Measurements from ENCODE around the gene ZBTB16. TPM values are rescaled to one million over a fixed set of nuclear protein-coding genes. Genes with fewer than 3 reads are reported as not detected.

Gene ZBTB16
- total and polyA plus RNA-seq, 4 donors, result 8.9 to 140 (median 34.5) TPM

GRCh38 chr11:114138411-114138810 lies 78.9 kb downstream of the ZBTB16 start:
- peaks cover 0 to 10% (median 3%) of the 10 kb centered on the region in 4 donors for H3K36me3 ChIP-seq (ENCODE audit: control insufficient read depth in 4 of 4, insufficient read depth in 3 of 4, low read depth in 1 of 4, low read length in 3 of 4)
- H3K27me3 ChIP-seq (ENCODE audit: control insufficient read depth in 4 of 4, insufficient read depth in 4 of 4, low read length in 3 of 4), result no peaks in the 10 kb centered on the region
- no peak for TF ChIP-seq NR2F2 (IDR thresholded peaks at IDR 0.05)
- TF ChIP-seq ZBTB33 (IDR thresholded peaks at IDR 0.05), result no peak
- no peak overlapping the region for H3K4me3 ChIP-seq (ENCODE audit: low read depth in 1 of 3, low read length in 3 of 3)
- DNase-seq (ENCODE audit: low spot score), result no peak
- H3K4me1 ChIP-seq (ENCODE audit: control insufficient read depth in 4 of 4, insufficient read depth in 4 of 4, low read length in 3 of 4), result peaks cover 20 to 68% (median 42%) of the 10 kb centered on the region in 4 donors
- H3K27ac ChIP-seq (ENCODE audit: low read depth in 1 of 2, low read length in 2 of 2), result no peak overlapping the region
- H3K9ac ChIP-seq (ENCODE audit: low read depth in 1 of 2, low read length in 2 of 2), result no peak overlapping the region
- WGBS, result 98% methylated on average over 4 of the region's 4 CpGs
- H3K9me3 ChIP-seq (ENCODE audit: control insufficient read depth in 4 of 4, low read length in 3 of 4), result no peaks in the 10 kb centered on the region

GRCh38 chr11:114140826-114141225 lies 81.3 kb downstream of the ZBTB16 start:
- peaks cover 16 to 56% (median 37%) of the 10 kb centered on the region in 4 donors for H3K4me1 ChIP-seq (ENCODE audit: control insufficient read depth in 4 of 4, insufficient read depth in 4 of 4, low read length in 3 of 4)
- TF ChIP-seq HNF4A (conservative IDR thresholded peaks at IDR 0.05) (no peak), ATF3 (IDR thresholded peaks at IDR 0.05) (no peak), FOXA2 (IDR thresholded peaks at IDR 0.05) (no peak), GABPA (IDR thresholded peaks at IDR 0.05 in 1 of 2, conservative IDR thresholded peaks at IDR 0.05 in 1 of 2) (no peak), REST (IDR thresholded peaks at IDR 0.05) (no peak)
- peaks cover 0 to 10% (median 2%) of the 10 kb centered on the region in 4 donors for H3K36me3 ChIP-seq (ENCODE audit: control insufficient read depth in 4 of 4, insufficient read depth in 3 of 4, low read depth in 1 of 4, low read length in 3 of 4)
- no peak overlapping the region for H3K4me3 ChIP-seq (ENCODE audit: low read depth in 1 of 3, low read length in 3 of 3)
- no peaks in the 10 kb centered on the region for H3K9me3 ChIP-seq (ENCODE audit: control insufficient read depth in 4 of 4, low read length in 3 of 4)
- H3K27ac ChIP-seq (ENCODE audit: low read depth in 1 of 2, low read length in 2 of 2), result no peak overlapping the region
- H3K9ac ChIP-seq (ENCODE audit: low read depth in 1 of 2, low read length in 2 of 2), result no peak overlapping the region
- H3K27me3 ChIP-seq (ENCODE audit: control insufficient read depth in 4 of 4, insufficient read depth in 4 of 4, low read length in 3 of 4), result no peaks in the 10 kb centered on the region
- 92% methylated on average over 13 of the region's 13 CpGs for WGBS
- DNase-seq (ENCODE audit: low spot score), result no peak

GRCh38 chr11:114141863-114142580 lies 82.5 kb downstream of the ZBTB16 start:
- H3K4me3 ChIP-seq (ENCODE audit: low read depth in 1 of 3, low read length in 3 of 3), result no peak overlapping the region
- peaks cover 15 to 53% (median 33%) of the 10 kb centered on the region in 4 donors for H3K4me1 ChIP-seq (ENCODE audit: control insufficient read depth in 4 of 4, insufficient read depth in 4 of 4, low read length in 3 of 4)
- no peak for TF ChIP-seq YY1 (IDR thresholded peaks at IDR 0.05)
- no peak for TF ChIP-seq RAD21 (IDR thresholded peaks at IDR 0.05)
- TF ChIP-seq HNF4G (IDR thresholded peaks at IDR 0.05), result no peak
- no peak for TF ChIP-seq ATF3 (IDR thresholded peaks at IDR 0.05)
- TF ChIP-seq HNF4A (conservative IDR thresholded peaks at IDR 0.05), result no peak
- no peak for TF ChIP-seq GABPA (IDR thresholded peaks at IDR 0.05 in 1 of 2, conservative IDR thresholded peaks at IDR 0.05 in 1 of 2)
- no peak for TF ChIP-seq ZBTB33 (IDR thresholded peaks at IDR 0.05)
- no peak for TF ChIP-seq JUND (IDR thresholded peaks at IDR 0.05)
- TF ChIP-seq RXRA (IDR thresholded peaks at IDR 0.05), result no peak
- no peak for TF ChIP-seq MAX (IDR thresholded peaks at IDR 0.05)
- TF ChIP-seq NR2F2 (IDR thresholded peaks at IDR 0.05), result no peak
- no peak for TF ChIP-seq TAF1 (conservative IDR thresholded peaks at IDR 0.05)
- no peak for TF ChIP-seq FOXA1 (IDR thresholded peaks at IDR 0.05)
- H3K9ac ChIP-seq (ENCODE audit: low read depth in 1 of 2, low read length in 2 of 2), result no peak overlapping the region
- DNase-seq (ENCODE audit: low spot score), result no peak
- 83% methylated on average over 10 of the region's 10 CpGs for WGBS
- H3K9me3 ChIP-seq (ENCODE audit: control insufficient read depth in 4 of 4, low read length in 3 of 4), result no peaks in the 10 kb centered on the region
- H3K27me3 ChIP-seq (ENCODE audit: control insufficient read depth in 4 of 4, insufficient read depth in 4 of 4, low read length in 3 of 4), result no peaks in the 10 kb centered on the region
- H3K27ac ChIP-seq (ENCODE audit: low read depth in 1 of 2, low read length in 2 of 2), result no peak overlapping the region
- H3K36me3 ChIP-seq (ENCODE audit: control insufficient read depth in 4 of 4, insufficient read depth in 3 of 4, low read depth in 1 of 4, low read length in 3 of 4), result peaks cover 0 to 13% (median 3%) of the 10 kb centered on the region in 4 donors

All from liver (tissue), 9 donors.